Kidney epithelial cell (primary cell): Measurements from ENCODE around the gene MYH2. TPM values are rescaled to one million over a fixed set of nuclear protein-coding genes. Genes with fewer than 3 reads are reported as not detected.
A peak's percentile ranks its signal among the peaks of the same experiment; 100 is the strongest.
"Not testable (repeated sequence)": the region's sequence is repeated elsewhere in the genome, so short reads cannot be mapped to it uniquely, and the experiment has no call there.

Source experiments
- DNase-seq: peaks from one replicate; pipeline ENCODE4 v3.0.0-alpha.2; 2010; ENCODE audit warnings: low read depth
- H3K27me3 ChIP-seq: 2 replicates; pipeline ENCODE4 v1.6.0; 2011; ENCODE audit warnings: low read length; ENCODE audit not compliant: control insufficient read depth, insufficient read depth
- H3K36me3 ChIP-seq: 2 replicates; pipeline ENCODE4 v1.5.1; 2011; ENCODE audit warnings: low read length; ENCODE audit not compliant: control insufficient read depth, insufficient read depth
- H3K4me3 ChIP-seq: 2 replicates; pipeline ENCODE4 v1.5.1; 2011; ENCODE audit warnings: low read depth, mild to moderate bottlenecking, control low read depth, low read length
- total RNA-seq: library from RNA; depleted of rRNA; stranded (reverse); fragments of >200 nt; gene quantifications from 2 replicates; pipeline ENCODE4 v1.2.3, GENCODE V29; 2015
- TF ChIP-seq, protein P1 (sequence below): IDR thresholded peaks from 2 replicates; pipeline ENCODE4 v1.5.1; 2011; ENCODE audit warnings: mild to moderate bottlenecking, moderate library complexity, low read length, control low read depth, inconsistent platforms; ENCODE audit not compliant: insufficient read depth, poor library complexity, severe bottlenecking

MYH2 gene
- total RNA-seq, 1 donor from 2014 or later: not detected

DNA sequence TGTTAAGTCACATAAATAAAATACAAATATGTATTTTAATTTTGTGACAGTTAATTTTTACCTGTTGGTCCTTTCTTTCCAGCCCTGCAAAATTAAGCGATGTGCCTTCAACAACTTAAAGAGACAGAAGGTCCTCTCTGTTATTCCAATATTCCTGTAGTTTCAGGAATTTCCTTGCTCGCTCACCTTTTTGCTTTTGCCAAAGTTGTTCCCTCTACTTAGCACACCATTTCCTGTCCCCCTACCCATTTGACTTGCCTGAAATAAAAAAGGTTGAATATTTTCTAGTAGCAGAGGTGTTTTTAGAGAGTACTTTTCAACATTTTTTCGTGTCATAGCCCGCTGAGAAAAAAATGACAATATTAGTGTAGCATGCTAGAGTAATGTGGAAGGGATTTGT lies 556 bp upstream of the MYH2 start:
- H3K36me3 ChIP-seq: no peaks in the 10 kb centered on the region
- no peak for DNase-seq
- TF ChIP-seq, protein P1, sequence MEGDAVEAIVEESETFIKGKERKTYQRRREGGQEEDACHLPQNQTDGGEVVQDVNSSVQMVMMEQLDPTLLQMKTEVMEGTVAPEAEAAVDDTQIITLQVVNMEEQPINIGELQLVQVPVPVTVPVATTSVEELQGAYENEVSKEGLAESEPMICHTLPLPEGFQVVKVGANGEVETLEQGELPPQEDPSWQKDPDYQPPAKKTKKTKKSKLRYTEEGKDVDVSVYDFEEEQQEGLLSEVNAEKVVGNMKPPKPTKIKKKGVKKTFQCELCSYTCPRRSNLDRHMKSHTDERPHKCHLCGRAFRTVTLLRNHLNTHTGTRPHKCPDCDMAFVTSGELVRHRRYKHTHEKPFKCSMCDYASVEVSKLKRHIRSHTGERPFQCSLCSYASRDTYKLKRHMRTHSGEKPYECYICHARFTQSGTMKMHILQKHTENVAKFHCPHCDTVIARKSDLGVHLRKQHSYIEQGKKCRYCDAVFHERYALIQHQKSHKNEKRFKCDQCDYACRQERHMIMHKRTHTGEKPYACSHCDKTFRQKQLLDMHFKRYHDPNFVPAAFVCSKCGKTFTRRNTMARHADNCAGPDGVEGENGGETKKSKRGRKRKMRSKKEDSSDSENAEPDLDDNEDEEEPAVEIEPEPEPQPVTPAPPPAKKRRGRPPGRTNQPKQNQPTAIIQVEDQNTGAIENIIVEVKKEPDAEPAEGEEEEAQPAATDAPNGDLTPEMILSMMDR: no peak
- no peaks in the 10 kb centered on the region for H3K27me3 ChIP-seq
- H3K4me3 ChIP-seq: no peak overlapping the region

DNA sequence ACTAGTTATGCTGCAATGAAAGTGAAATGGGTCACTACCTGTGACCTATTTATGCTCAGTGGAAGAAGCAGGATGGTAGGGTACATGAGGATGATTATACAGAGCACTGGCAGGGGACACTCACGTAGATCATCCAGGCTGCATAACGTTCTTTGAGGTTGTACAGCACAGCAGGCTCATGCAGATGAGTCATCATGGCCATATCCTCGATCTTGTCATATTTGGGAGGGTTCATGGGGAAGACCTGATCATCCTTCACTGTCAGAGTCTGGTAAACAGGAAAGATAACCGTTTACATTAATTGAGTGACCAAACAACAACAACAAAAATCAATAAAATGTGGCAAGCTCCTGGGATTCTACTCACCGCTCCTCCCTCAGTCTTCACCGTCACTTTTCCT lies 2.1 kb downstream of the MYH2 start:
- TF ChIP-seq, protein P1: no peak
- Histone ChIP-seq H3K36me3 (no peaks in the 10 kb centered on the region), H3K27me3 (no peaks in the 10 kb centered on the region), H3K4me3 (no peak overlapping the region)
- no peak for DNase-seq

DNA sequence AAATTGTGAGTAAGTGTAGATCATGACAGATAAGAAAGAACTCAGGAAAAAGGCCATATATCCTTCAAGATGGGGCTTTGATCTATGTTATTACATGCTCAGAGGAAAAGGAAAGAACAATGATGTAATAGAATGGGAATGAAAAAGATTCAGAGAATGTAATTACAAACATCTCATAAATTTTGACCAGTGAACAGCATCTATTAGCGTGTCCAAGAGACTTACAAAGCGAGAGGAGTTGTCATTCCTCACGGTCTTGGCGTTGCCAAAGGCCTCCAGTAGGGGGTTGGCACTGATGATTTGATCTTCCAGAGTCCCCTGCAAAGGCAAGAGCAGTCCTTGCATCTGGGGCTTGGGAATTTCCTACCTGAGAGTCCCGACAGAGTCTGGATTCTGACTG lies 6.0 kb downstream of the MYH2 start:
- not testable (repeated sequence) for H3K36me3 ChIP-seq, H3K4me3 ChIP-seq, H3K27me3 ChIP-seq
- peak; percentile 12 for DNase-seq

DNA sequence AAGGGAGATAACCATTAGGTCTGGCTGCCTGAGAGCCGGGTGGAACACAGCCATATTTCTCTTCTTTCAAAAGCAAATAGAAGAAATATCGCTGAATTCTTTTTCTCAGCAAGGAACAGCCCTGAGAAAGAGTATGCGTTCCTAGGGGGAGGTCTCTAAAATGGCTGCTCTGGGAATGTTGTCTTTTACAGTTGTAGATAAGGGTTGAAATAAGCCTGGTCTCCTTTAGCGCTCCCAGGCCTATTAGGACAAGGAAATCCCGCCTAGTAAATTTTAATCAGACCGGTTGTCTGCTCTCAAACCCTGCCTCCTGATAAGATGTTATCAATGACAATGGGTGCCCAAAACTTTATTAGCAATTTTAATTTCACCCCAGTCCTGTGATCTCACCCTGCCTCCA lies 8.3 kb downstream of the MYH2 start:
- H3K27me3 ChIP-seq, H3K4me3 ChIP-seq, DNase-seq, H3K36me3 ChIP-seq: not testable (repeated sequence)

DNA sequence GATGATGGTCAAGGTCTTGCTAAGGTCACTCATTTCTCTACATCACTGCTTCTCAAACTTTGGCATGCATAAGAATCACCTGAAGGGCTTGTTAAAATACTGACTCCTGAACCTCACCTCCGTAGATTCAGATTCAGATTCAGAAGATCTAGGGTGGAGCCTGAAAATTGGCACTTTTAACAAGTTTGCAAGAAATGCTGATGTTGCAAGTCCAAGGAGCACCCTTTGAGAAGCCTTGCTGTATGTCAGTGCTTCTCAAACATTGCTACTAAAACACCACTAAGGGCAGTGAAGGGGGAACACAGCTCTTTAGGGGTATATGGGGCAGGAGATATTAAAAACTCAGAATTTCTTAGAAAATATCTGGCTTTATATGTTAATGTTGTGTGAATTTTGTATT lies 17.4 kb downstream of the MYH2 start:
- no peak for DNase-seq
- H3K36me3 ChIP-seq: no peaks in the 10 kb centered on the region
- no peaks in the 10 kb centered on the region for H3K27me3 ChIP-seq
- no peak overlapping the region for H3K4me3 ChIP-seq
- TF ChIP-seq, protein P1: no peak

DNA sequence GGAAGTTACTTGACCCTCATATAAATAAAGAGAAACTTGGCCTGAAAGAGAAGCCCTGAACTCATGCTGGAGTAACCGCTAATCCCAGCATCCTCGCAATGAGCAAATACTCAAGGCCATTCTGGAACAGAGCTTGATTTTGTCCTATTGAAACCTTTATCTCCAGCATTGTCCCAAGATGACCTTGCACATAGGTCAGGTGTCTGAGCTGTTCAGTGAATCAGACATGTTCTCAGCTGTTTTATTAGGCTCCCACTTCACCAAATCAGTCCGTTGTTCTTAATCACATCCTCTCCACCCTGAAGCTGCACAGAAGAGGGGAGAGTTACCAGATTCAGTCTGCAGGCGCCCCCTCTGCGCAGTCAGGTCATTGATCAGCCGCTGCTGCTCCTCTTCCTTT lies 22.0 kb downstream of the MYH2 start:
- Histone ChIP-seq H3K27me3 (no peaks in the 10 kb centered on the region), H3K36me3 (no peaks in the 10 kb centered on the region), H3K4me3 (no peak overlapping the region)
- TF ChIP-seq, protein P1: no peak
- DNase-seq: no peak

DNA sequence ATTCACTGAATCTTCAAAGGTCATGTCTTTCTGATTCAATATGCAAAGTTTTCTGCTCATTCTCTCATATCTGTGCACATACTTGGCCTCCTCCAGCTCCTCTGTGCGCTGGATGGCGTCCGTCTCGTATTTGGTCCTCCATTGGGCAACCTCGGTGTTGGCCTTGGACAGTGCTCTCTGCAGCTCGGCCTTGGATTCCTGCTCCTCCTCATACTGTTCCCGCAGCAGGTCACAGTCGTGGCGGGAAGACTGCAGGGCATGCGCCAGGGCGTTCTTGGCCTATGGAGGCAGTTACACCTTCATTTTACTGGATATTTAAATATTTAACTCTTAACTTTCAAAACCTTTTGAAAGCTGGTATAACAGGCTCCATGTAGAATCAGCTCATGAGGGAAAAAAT lies 22.9 kb downstream of the MYH2 start:
- DNase-seq: no peak
- Histone ChIP-seq H3K36me3 (no peaks in the 10 kb centered on the region), H3K27me3 (no peaks in the 10 kb centered on the region), H3K4me3 (no peak overlapping the region)
- TF ChIP-seq, protein P1: no peak
